Neuronal stem cell (in vitro differentiated cells): Measurements from ENCODE around the gene ASCC1.

Source experiments
- DNase-seq: peaks from one replicate; pipeline ENCODE4 v3.0.0-alpha.2; 2013; ENCODE audit warnings: low spot score
- H2AFZ ChIP-seq: one replicate; pipeline ENCODE4 v1.6.1; 2013; ENCODE audit warnings: mild to moderate bottlenecking, low read length, inconsistent platforms
- H2AK5ac ChIP-seq: 2 replicates; pipeline ENCODE4 v1.6.1; 2013; ENCODE audit warnings: low read depth, mild to moderate bottlenecking, inconsistent platforms, low read length, moderate library complexity, mixed read lengths
- H2BK120ac ChIP-seq: 2 replicates; pipeline ENCODE4 v1.6.1; 2013; ENCODE audit warnings: low read depth, mild to moderate bottlenecking, inconsistent platforms, low read length, moderate library complexity, mixed read lengths
- H2BK12ac ChIP-seq: one replicate; pipeline ENCODE4 v1.6.1; 2013; ENCODE audit warnings: low read length, inconsistent platforms
- H2BK15ac ChIP-seq: 2 replicates; pipeline ENCODE4 v1.6.1; 2013; ENCODE audit warnings: mild to moderate bottlenecking, low read length, inconsistent platforms, mixed read lengths
- H2BK5ac ChIP-seq: one replicate; pipeline ENCODE4 v1.6.1; 2013; ENCODE audit warnings: inconsistent platforms, mild to moderate bottlenecking, low read length, moderate library complexity
- H3K14ac ChIP-seq: one replicate; pipeline ENCODE4 v1.6.1; 2013; ENCODE audit warnings: low read length, inconsistent platforms
- H3K18ac ChIP-seq: 2 replicates; pipeline ENCODE4 v1.6.1; 2013; ENCODE audit warnings: low read length, inconsistent platforms
- H3K23ac ChIP-seq: 2 replicates; pipeline ENCODE4 v1.6.1; 2013; ENCODE audit warnings: low read depth, mild to moderate bottlenecking, mixed read lengths, low read length, inconsistent platforms; ENCODE audit not compliant: poor library complexity
- H3K27ac ChIP-seq: replicated peaks from 3 replicates; pipeline ENCODE4 v1.5.1; 2013; ENCODE audit warnings: low read length, inconsistent platforms
- H3K27me3 ChIP-seq, 3 experiments: 2 replicates each; pipeline ENCODE4 v1.6.1; 2013; ENCODE audit warnings: low read length in 3 of 3, mild to moderate bottlenecking in 2 of 3, inconsistent platforms in 1 of 3, low read depth in 1 of 3, mixed read lengths in 1 of 3, moderate library complexity in 1 of 3; ENCODE audit not compliant: control insufficient read depth in 3 of 3, insufficient read depth in 3 of 3
- H3K36me3 ChIP-seq, 2 donors: replicated peaks in 1 of 2; 2 replicates each; pipeline ENCODE4 v1.6.1; 2013; ENCODE audit warnings: low read length in 2 of 2; ENCODE audit not compliant: control insufficient read depth in 2 of 2, insufficient read depth in 2 of 2
- H3K4ac ChIP-seq: 2 replicates; pipeline ENCODE4 v1.6.1; 2013; ENCODE audit warnings: inconsistent platforms, mild to moderate bottlenecking, low read length, moderate library complexity
- H3K4me1 ChIP-seq, 2 donors: 1 replicate in 1 of 2; 2 replicates in 1 of 2; pipeline ENCODE4 v1.6.1; 2013; ENCODE audit warnings: low read length in 2 of 2, low read depth in 1 of 2; ENCODE audit not compliant: control insufficient read depth in 2 of 2, insufficient read depth in 1 of 2
- H3K4me2 ChIP-seq: one replicate; pipeline ENCODE4 v1.6.1; 2013; ENCODE audit warnings: mild to moderate bottlenecking, low read length, inconsistent platforms; ENCODE audit not compliant: insufficient read depth, poor library complexity, severe bottlenecking
- H3K4me3 ChIP-seq, 2 donors: 2 replicates each; pipeline ENCODE4 v1.5.1; 2013; ENCODE audit warnings: low read length in 2 of 2, mild to moderate bottlenecking in 2 of 2, inconsistent platforms in 1 of 2, moderate library complexity in 1 of 2
- H3K79me1 ChIP-seq: one replicate; pipeline ENCODE4 v1.6.1; 2013; ENCODE audit warnings: low read depth, mild to moderate bottlenecking, inconsistent platforms, low read length, moderate library complexity
- H3K9ac ChIP-seq: one replicate; pipeline ENCODE4 v1.6.1; 2013; ENCODE audit warnings: mild to moderate bottlenecking, low read depth, low read length, inconsistent platforms; ENCODE audit not compliant: poor library complexity
- H3K9me3 ChIP-seq, 2 donors: replicated peaks in 1 of 2; 2 replicates each; pipeline versions ENCODE3 to v1.6.1; 2013; ENCODE audit warnings: low read length in 2 of 2, mild to moderate bottlenecking in 2 of 2, inconsistent platforms in 1 of 2, low read depth in 1 of 2, mixed read lengths in 1 of 2, moderate library complexity in 1 of 2; ENCODE audit not compliant: control insufficient read depth in 2 of 2, insufficient read depth in 1 of 2
- H4K8ac ChIP-seq: one replicate; pipeline ENCODE4 v1.6.1; 2013; ENCODE audit warnings: low read depth, mild to moderate bottlenecking, inconsistent platforms, low read length, moderate library complexity
- H4K91ac ChIP-seq: one replicate; pipeline ENCODE4 v1.6.1; 2013; ENCODE audit warnings: low read length, low read depth, mild to moderate bottlenecking, inconsistent platforms; ENCODE audit not compliant: poor library complexity
- WGBS, 2 donors: extraction: QIAGEN DNeasy Blood & Tissue Kit; methylation state at CpG; one replicate each; pipeline ENCODE4 v1.1.7; 2013; ENCODE audit warnings: missing lambda C conversion rate in 2 of 2, mixed read lengths in 1 of 2; ENCODE audit not compliant: insufficient read length in 2 of 2, insufficient replicate concordance in 1 of 2; ENCODE audit errors: extremely low coverage in 2 of 2; 5-methylcytosine and 5-hydroxymethylcytosine counted together

ASCC1 gene

DNA sequence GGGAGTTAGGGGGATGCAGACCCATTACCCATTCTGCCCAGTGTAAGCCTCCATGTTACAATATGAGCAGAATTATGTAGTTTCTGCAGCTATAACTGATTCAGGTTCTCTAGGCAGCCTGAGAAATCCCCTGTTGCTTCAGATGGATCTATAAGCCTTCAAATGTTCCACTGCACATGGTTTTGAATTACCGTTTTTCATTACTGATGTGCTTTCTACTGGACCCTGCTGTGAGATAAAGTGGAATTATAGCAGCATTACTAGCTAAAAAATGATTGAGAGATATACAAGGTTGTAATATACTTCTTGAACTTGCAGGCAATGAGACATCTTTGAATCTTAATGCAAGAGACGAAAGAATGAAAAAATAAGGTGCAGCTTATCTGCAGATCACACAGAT, 38.6 kb downstream of the ASCC1 start:
- Histone ChIP-seq H3K4me3 (no peak overlapping the region), H2BK5ac (no peak overlapping the region), H3K18ac (no peak overlapping the region), H3K27ac (no peak overlapping the region), H2BK120ac (no peak overlapping the region), H3K4ac (no peak overlapping the region), H3K23ac (no peak overlapping the region), H3K9me3 (peaks cover 0 to 4% of the 10 kb centered on the region in 2 donors), H3K79me1 (no peaks in the 10 kb centered on the region), H2BK12ac (no peak overlapping the region), H4K8ac (no peak overlapping the region), H3K9ac (no peak overlapping the region), H3K27me3 (no peaks in the 10 kb centered on the region), H3K4me1 (peaks cover 3 to 14% of the 10 kb centered on the region in 2 donors), H2AFZ (no peak overlapping the region), H3K4me2 (no peak overlapping the region), H3K14ac (no peak overlapping the region), H3K36me3 (peaks cover 3 to 21% of the 10 kb centered on the region in 2 donors), H4K91ac (no peak overlapping the region), H2AK5ac (no peak overlapping the region), H2BK15ac (no peak overlapping the region)
- no CpG with 5 or more reads among the region's 2 CpGs for WGBS, 2 donors
- no peak for DNase-seq

DNA sequence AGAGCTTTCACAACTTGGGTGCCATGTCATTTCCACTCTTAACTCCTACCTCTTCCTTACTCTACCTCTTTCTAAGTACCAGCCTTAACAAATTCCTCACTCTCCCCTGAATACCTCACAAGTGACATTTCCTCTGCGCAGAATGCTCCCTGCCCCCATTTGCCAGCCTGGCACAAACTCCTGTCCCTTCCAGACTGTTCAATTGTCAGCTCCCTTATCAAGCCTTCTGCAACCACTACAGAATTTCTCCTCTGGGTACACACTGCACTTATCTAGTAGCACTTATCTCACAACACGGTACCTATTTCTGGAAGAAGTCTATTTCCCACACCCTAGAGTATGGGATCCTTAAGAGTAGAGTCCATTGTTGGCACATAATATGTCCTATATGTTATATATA, 39.4 kb downstream of the ASCC1 start:
- H3K18ac ChIP-seq: no peak overlapping the region
- H3K14ac ChIP-seq: no peak overlapping the region
- peaks cover 3 to 14% of the 10 kb centered on the region in 2 donors for H3K4me1 ChIP-seq
- H2BK15ac ChIP-seq: no peak overlapping the region
- H3K23ac ChIP-seq: no peak overlapping the region
- no peaks in the 10 kb centered on the region for H3K79me1 ChIP-seq
- no peaks in the 10 kb centered on the region for H3K27me3 ChIP-seq
- no peak overlapping the region for H2BK120ac ChIP-seq
- no peak overlapping the region for H3K4ac ChIP-seq
- H3K4me2 ChIP-seq: no peak overlapping the region
- no peak overlapping the region for H2AFZ ChIP-seq
- H4K8ac ChIP-seq: no peak overlapping the region
- H3K4me3 ChIP-seq: no peak overlapping the region
- no peak overlapping the region for H2AK5ac ChIP-seq
- H3K27ac ChIP-seq: no peak overlapping the region
- no peaks in the 10 kb centered on the region for H3K9me3 ChIP-seq
- H3K36me3 ChIP-seq: peaks cover 2 to 14% of the 10 kb centered on the region in 2 donors
- no peak for DNase-seq
- H2BK12ac ChIP-seq: no peak overlapping the region
- H2BK5ac ChIP-seq: no peak overlapping the region
- H4K91ac ChIP-seq: no peak overlapping the region
- no CpG with 5 or more reads among the region's 2 CpGs for WGBS, 2 donors
- no peak overlapping the region for H3K9ac ChIP-seq

DNA sequence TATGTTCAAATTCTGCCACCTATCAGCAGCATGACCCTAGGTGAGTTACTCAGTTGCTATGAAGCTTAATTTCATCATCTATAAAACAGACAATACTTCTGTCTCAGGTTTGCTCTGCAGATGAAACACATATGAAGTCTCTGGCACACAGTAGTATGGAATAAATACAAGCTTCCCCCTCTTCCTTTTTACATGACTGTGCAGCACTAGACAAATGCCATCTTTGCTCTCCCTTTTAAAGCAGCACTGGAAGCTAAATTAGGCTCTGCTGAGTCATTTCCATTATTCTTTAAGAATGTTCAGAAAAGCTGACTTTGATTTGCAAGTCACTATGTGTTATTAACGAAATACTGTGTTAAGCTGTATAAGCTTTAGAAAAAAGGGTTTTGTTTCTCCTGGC, 40.9 kb downstream of the ASCC1 start:
- no peak overlapping the region for H3K18ac ChIP-seq
- no peak overlapping the region for H3K4me2 ChIP-seq
- no peak overlapping the region for H3K4ac ChIP-seq
- no peaks in the 10 kb centered on the region for H3K27me3 ChIP-seq
- no peak for DNase-seq
- H3K79me1 ChIP-seq: no peaks in the 10 kb centered on the region
- H3K9me3 ChIP-seq: no peaks in the 10 kb centered on the region
- no peak overlapping the region for H2AFZ ChIP-seq
- no peak overlapping the region for H2AK5ac ChIP-seq
- no peak overlapping the region for H3K14ac ChIP-seq
- no peak overlapping the region for H2BK5ac ChIP-seq
- H4K8ac ChIP-seq: no peak overlapping the region
- H4K91ac ChIP-seq: no peak overlapping the region
- no CpG with 5 or more reads among the region's 1 CpG for whole genome bisulfite sequencing, 2 donors
- no peak overlapping the region for H3K27ac ChIP-seq
- H2BK12ac ChIP-seq: no peak overlapping the region
- H3K36me3 ChIP-seq: peaks cover 2 to 14% of the 10 kb centered on the region in 2 donors
- peaks cover 3 to 14% of the 10 kb centered on the region in 2 donors for H3K4me1 ChIP-seq
- H2BK120ac ChIP-seq: no peak overlapping the region
- no peak overlapping the region for H2BK15ac ChIP-seq
- H3K9ac ChIP-seq: no peak overlapping the region
- H3K4me3 ChIP-seq: no peak overlapping the region
- no peak overlapping the region for H3K23ac ChIP-seq

GRCh38 chr10:72174297-72174662, 41.8 kb downstream of the ASCC1 start:
- Histone ChIP-seq H3K9me3 (no peaks in the 10 kb centered on the region), H3K4me2 (no peak overlapping the region), H3K4me3 (no peak overlapping the region), H3K27me3 (no peaks in the 10 kb centered on the region), H2BK12ac (no peak overlapping the region), H3K27ac (no peak overlapping the region), H3K14ac (no peak overlapping the region), H2AFZ (no peak overlapping the region), H3K18ac (no peak overlapping the region), H3K4ac (no peak overlapping the region), H2BK120ac (no peak overlapping the region), H3K4me1 (peaks cover 3 to 14% of the 10 kb centered on the region in 2 donors), H3K9ac (no peak overlapping the region), H3K36me3 (peaks cover 0 to 10% of the 10 kb centered on the region in 2 donors), H4K8ac (no peak overlapping the region), H2AK5ac (no peak overlapping the region), H2BK15ac (no peak overlapping the region), H2BK5ac (no peak overlapping the region), H3K79me1 (no peaks in the 10 kb centered on the region), H4K91ac (no peak overlapping the region), H3K23ac (no peak overlapping the region)
- DNase-seq: no peak
